ENCODE data around the gene FAM168A.
"Not testable (repeated sequence)": the region's sequence is repeated elsewhere in the genome, so short reads cannot be mapped to it uniquely, and the experiment has no call there.

FAM168A gene

DNA sequence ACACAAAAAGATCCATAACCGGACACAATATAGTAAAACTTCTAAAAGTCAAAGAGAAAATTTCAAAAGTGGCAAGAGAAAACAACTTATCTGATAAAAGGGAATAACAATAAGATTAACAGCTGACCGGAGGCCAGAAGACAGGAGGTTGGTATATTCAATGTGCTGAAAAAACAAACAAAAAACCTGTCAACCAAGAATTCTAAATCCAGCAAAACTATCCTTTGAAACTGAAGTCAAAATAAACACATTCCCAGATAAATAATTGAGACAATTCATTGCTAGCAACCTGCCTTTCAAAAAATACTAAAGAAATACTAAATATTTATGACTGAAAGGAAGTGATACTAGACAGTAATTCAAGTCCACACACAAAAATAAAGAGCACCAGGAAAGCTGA lies 120.4 kb downstream of the FAM168A start:
- no peak overlapping the region for H3K4me3 ChIP-seq (ENCODE audit: low read length)
- no peak for DNase-seq (ENCODE audit: low read depth)
- TF ChIP-seq, protein P1, sequence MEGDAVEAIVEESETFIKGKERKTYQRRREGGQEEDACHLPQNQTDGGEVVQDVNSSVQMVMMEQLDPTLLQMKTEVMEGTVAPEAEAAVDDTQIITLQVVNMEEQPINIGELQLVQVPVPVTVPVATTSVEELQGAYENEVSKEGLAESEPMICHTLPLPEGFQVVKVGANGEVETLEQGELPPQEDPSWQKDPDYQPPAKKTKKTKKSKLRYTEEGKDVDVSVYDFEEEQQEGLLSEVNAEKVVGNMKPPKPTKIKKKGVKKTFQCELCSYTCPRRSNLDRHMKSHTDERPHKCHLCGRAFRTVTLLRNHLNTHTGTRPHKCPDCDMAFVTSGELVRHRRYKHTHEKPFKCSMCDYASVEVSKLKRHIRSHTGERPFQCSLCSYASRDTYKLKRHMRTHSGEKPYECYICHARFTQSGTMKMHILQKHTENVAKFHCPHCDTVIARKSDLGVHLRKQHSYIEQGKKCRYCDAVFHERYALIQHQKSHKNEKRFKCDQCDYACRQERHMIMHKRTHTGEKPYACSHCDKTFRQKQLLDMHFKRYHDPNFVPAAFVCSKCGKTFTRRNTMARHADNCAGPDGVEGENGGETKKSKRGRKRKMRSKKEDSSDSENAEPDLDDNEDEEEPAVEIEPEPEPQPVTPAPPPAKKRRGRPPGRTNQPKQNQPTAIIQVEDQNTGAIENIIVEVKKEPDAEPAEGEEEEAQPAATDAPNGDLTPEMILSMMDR (IDR thresholded peaks at IDR 0.05; ENCODE audit: insufficient read depth, low read depth, low read length, missing control alignments), result no peak

DNA sequence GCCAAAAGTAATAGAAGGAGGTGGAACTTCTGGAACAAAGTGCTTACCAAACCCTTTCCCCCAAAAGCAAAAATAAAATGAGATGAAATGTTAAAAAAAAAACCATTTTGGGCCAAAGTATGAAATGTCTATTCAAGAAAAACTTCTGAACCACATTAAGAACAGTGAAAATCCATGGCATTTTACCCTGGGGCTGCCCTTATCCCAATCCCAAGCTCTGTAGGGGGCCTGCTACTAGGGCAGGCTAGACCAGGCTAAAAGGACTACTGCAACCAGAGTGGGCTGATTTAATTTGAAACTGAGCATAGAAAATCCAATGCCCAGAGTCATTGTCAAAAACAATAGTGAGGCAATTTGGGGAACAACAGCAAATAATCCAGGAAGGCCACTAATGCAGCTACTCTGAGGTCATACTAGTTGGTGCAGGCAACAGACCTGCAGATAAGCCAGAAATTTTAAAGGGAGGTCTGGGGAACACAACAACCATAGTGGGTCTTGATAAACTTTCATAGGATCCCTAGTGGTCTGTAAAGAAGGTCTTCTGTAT lies 122.3 kb downstream of the FAM168A start:
- TF ChIP-seq, protein P1 (IDR thresholded peaks at IDR 0.05; ENCODE audit: insufficient read depth, low read depth, low read length, missing control alignments), result no peak
- H3K4me3 ChIP-seq (ENCODE audit: low read length), result no peak overlapping the region
- DNase-seq (ENCODE audit: low read depth), result no peak

GRCh38 chr11:73473252-73473651 lies 124.7 kb downstream of the FAM168A start:
- no peak overlapping the region for H3K4me3 ChIP-seq (ENCODE audit: low read length)
- DNase-seq (ENCODE audit: low read depth), result no peak
- TF ChIP-seq, protein P1 (IDR thresholded peaks at IDR 0.05; ENCODE audit: insufficient read depth, low read depth, low read length, missing control alignments), result no peak

- DNase-seq (ENCODE audit: low read depth), result not testable (repeated sequence)
Observed at GRCh38 chr11:73470036-73470612, 127.8 kb downstream of the FAM168A start.

GRCh38 chr11:73469401-73469800 lies 128.5 kb downstream of the FAM168A start:
- no peak overlapping the region for H3K4me3 ChIP-seq (ENCODE audit: low read length)
- no peak for DNase-seq (ENCODE audit: low read depth)
- TF ChIP-seq, protein P1 (IDR thresholded peaks at IDR 0.05; ENCODE audit: insufficient read depth, low read depth, low read length, missing control alignments), result no peak

More at GRCh38 chr11:73470036-73470612, 127.8 kb downstream of the FAM168A start:
- H3K4me3 ChIP-seq (ENCODE audit: low read length), result not testable (repeated sequence)

DNA sequence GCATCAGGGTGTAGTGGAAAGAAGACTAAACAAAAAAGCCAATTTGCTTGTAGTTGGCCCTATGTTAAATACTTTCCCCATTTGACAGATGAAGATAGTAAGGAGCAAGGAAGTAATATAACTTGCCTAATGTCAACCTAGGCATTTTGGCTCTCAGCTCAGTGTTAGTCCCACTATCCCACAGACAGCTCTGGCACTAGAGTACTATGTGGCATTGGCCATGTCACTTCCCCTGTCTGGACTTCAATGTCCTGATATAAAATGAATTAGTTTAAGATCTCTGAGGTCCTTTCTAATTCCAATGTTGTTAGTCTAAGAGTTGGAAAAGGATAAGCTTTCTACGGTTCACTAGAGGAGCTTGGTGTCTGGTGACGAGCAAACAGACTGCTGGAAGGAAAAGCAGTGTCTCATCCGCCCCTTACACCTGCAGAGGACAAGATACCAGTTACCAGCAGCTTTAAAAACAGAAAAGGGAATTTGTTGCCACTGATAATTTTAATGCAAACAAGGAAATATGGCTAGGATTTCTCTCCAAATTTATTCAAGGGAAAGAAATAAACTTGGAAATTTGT lies 129.2 kb downstream of the FAM168A start:
- H3K4me3 ChIP-seq (ENCODE audit: low read length), result no peak overlapping the region
- TF ChIP-seq, protein P1 (IDR thresholded peaks at IDR 0.05; ENCODE audit: insufficient read depth, low read depth, low read length, missing control alignments), result no peak
- DNase-seq (ENCODE audit: low read depth), result no peak

GRCh38 chr11:73467505-73467904 lies 130.4 kb downstream of the FAM168A start:
- TF ChIP-seq, protein P1 (IDR thresholded peaks at IDR 0.05; ENCODE audit: insufficient read depth, low read depth, low read length, missing control alignments), result no peak
- no peak for DNase-seq (ENCODE audit: low read depth)

More at GRCh38 chr11:73467505-73467904, 130.4 kb downstream of the FAM168A start:
- H3K4me3 ChIP-seq (ENCODE audit: low read length), result no peak overlapping the region

Measured in epithelial cell of esophagus (primary cell).